ENCODE results near the gene HTATSF1. TPM values are rescaled to one million over a fixed set of nuclear protein-coding genes. Genes with fewer than 3 reads are reported as not detected.

Gene HTATSF1
- 23.9 TPM for total RNA-seq
- long read RNA-seq, transcript HTATSF1-204 (10 exons, 3,019 nt), result minor isoform, 39 of 123 reads
- long read RNA-seq, transcript HTATSF1-201 (9 exons, 2,775 nt), result major isoform, 62 of 123 reads
- long read RNA-seq, partial matches to known transcripts, result 0 of 123 reads
- long read RNA-seq, other reads (novel, unspliced or antisense), result 22 of 123 reads

- H3K4me1 ChIP-seq, result peaks cover 6% of the 10 kb centered on the region
- ATAC-seq (peak; percentile 4), DNase-seq (no peak)
- H3K27ac ChIP-seq, result peak within 1 kb of the TSS; percentile 88
- H3K36me3 ChIP-seq, result peaks cover 27% of the 10 kb centered on the region
- H3K4me3 ChIP-seq, result peak within 1 kb of the TSS; percentile 65
- intact Hi-C loops (cut with DNase I), result no loop called here
- H3K27me3 ChIP-seq, result no peaks in the 10 kb centered on the region
- H3K9me3 ChIP-seq, result no peaks in the 10 kb centered on the region
- TF ChIP-seq CTCF (IDR thresholded peaks at IDR 0.05), result no peak
These were observed at the start of gene HTATSF1 for GRCh38 chrX:136497556-136498052. HTATSF1 (plus strand) TSS chrX:136497592; CDS start chrX:136497685, 93 bp downstream.

- intact Hi-C loops (cut with DNase I), result no loop called here
- Histone ChIP-seq H3K27me3 (no peaks in the 10 kb centered on the region), H3K9me3 (no peaks in the 10 kb centered on the region), H3K36me3 (no peaks in the 10 kb centered on the region), H3K27ac (no peak overlapping the region), H3K4me3 (no peak overlapping the region), H3K4me1 (no peaks in the 10 kb centered on the region)
- DNase-seq (no peak), ATAC-seq (no peak)
- TF ChIP-seq CTCF (IDR thresholded peaks at IDR 0.05), result no peak
These were observed 49.4 kb upstream of the HTATSF1 start for GRCh38 chrX:136447968-136448367.

- intact Hi-C loops (cut with DNase I), result no loop called here
- Histone ChIP-seq H3K27me3 (no peaks in the 10 kb centered on the region), H3K4me3 (no peak overlapping the region), H3K36me3 (no peaks in the 10 kb centered on the region), H3K9me3 (no peaks in the 10 kb centered on the region), H3K4me1 (no peaks in the 10 kb centered on the region), H3K27ac (no peak overlapping the region)
- DNase-seq (no peak), ATAC-seq (no peak)
- no peak for TF ChIP-seq CTCF (IDR thresholded peaks at IDR 0.05)
These were observed 47.2 kb upstream of the HTATSF1 start for GRCh38 chrX:136450050-136450830.

- no peak for DNase-seq
- Histone ChIP-seq H3K4me3 (no peak overlapping the region), H3K4me1 (no peaks in the 10 kb centered on the region), H3K36me3 (no peaks in the 10 kb centered on the region), H3K9me3 (no peaks in the 10 kb centered on the region), H3K27me3 (no peaks in the 10 kb centered on the region), H3K27ac (no peak overlapping the region)
- no peak for ATAC-seq
- TF ChIP-seq CTCF (IDR thresholded peaks at IDR 0.05), result no peak
- intact Hi-C loops (cut with DNase I), result no loop called here
These were observed 44.8 kb upstream of the HTATSF1 start for GRCh38 chrX:136452614-136453013.

- ATAC-seq (no peak), DNase-seq (no peak)
- no peak overlapping the region for H3K4me3 ChIP-seq
- no peaks in the 10 kb centered on the region for H3K36me3 ChIP-seq
- intact Hi-C loops (cut with DNase I), result no loop called here
- no peaks in the 10 kb centered on the region for H3K27me3 ChIP-seq
- H3K9me3 ChIP-seq, result no peaks in the 10 kb centered on the region
- no peak overlapping the region for H3K27ac ChIP-seq
- no peak for TF ChIP-seq CTCF (IDR thresholded peaks at IDR 0.05)
- no peaks in the 10 kb centered on the region for H3K4me1 ChIP-seq
These were observed 44.3 kb upstream of the HTATSF1 start for GRCh38 chrX:136453114-136453513.
